Upper lobe of left lung (tissue), 6 donors: ENCODE measurements around the gene CD68. TPM values are rescaled to one million over a fixed set of nuclear protein-coding genes. Genes with fewer than 3 reads are reported as not detected.

Source experiments
- ATAC-seq, 2 donors: fragments of 200-7000 bp; cut with Tn5 transposase; one replicate each; pipeline ENCODE4 v1.9.1; 2022; ENCODE audit warnings: mild to moderate bottlenecking in 2 of 2, moderate library complexity in 2 of 2; ENCODE audit not compliant: low FRiP score in 2 of 2
- DNase-seq, 2 donors: peaks; one replicate each; pipeline ENCODE4 v3.0.0-alpha.2; 2019 to 2020
- H3K27ac ChIP-seq, 4 donors: fragments of 200-600 bp; sonication (generic); one replicate each; pipeline ENCODE4 v1.5.1; 2016 to 2019
- H3K27me3 ChIP-seq, 4 donors: fragments of 200-600 bp; sonication (generic); one replicate each; pipeline ENCODE4 v1.5.1; 2017 to 2019
- H3K36me3 ChIP-seq, 4 donors: fragments of 200-600 bp; sonication (generic); one replicate each; pipeline ENCODE4 v1.5.1; 2016 to 2019
- H3K4me1 ChIP-seq, 4 donors: fragments of 200-600 bp; sonication (generic); one replicate each; pipeline ENCODE4 v1.5.1; 2018 to 2019
- H3K4me3 ChIP-seq, 4 donors: fragments of 200-600 bp; sonication (generic); one replicate each; pipeline ENCODE4 v1.5.1; 2017 to 2019; ENCODE audit warnings: mild to moderate bottlenecking in 2 of 4, moderate library complexity in 1 of 4
- H3K9me3 ChIP-seq, 4 donors: fragments of 200-600 bp; sonication (generic); one replicate each; pipeline ENCODE4 v1.5.1; 2018 to 2019
- EP300 ChIP-seq, 4 donors: sonication (generic); formaldehyde crosslinking; IDR thresholded peaks; one replicate each; pipeline ENCODE4 v1.5.1; 2017; ENCODE audit warnings: antibody characterized with exemption in 4 of 4, control low read depth in 2 of 4
- POLR2A ChIP-seq, 4 donors: fragments of 450-650 bp; IDR thresholded peaks; one replicate each; pipeline ENCODE4 v1.5.1; 2016 to 2017; ENCODE audit warnings: antibody characterized with exemption in 4 of 4, mild to moderate bottlenecking in 2 of 4
- POLR2AphosphoS5 ChIP-seq, 2 donors: sonication (generic); formaldehyde crosslinking; IDR thresholded peaks; one replicate each; pipeline ENCODE4 v1.5.1; 2017; ENCODE audit warnings: antibody characterized with exemption in 2 of 2
- WGBS, 2 donors: methylation state at CpG; one replicate each; pipeline ENCODE4 v1.1.5; 2017 to 2018; 5-methylcytosine and 5-hydroxymethylcytosine counted together
- total RNA-seq, 6 donors: library from RNA; depleted of rRNA in 4 of 6; stranded (reverse); fragments of >200 nt in 4 of 6; gene quantifications; one replicate each; pipeline versions ENCODE4 v1.1.0 to v1.2.1, GENCODE V29; 2016 to 2021
- TF ChIP-seq, protein P1 (sequence below), 6 experiments: fragments of 450-650 bp in 4 of 6; fragments of 200-600 bp in 2 of 6; sonication (generic) in 2 of 6; IDR thresholded peaks; one replicate each; pipeline ENCODE4 v1.5.1; 2016 to 2019; ENCODE audit warnings: antibody characterized with exemption in 6 of 6
- donor health status: DM: no; HTN: no; CAD: no; lungs with moderate emphysema.
- donor health status: DM: no; HTN: yes; CAD: no; lungs with severe emphysema.

Gene CD68
- total RNA-seq, 6 donors from 2014 or later = 76.5 to 500 (median 260) TPM

DNA sequence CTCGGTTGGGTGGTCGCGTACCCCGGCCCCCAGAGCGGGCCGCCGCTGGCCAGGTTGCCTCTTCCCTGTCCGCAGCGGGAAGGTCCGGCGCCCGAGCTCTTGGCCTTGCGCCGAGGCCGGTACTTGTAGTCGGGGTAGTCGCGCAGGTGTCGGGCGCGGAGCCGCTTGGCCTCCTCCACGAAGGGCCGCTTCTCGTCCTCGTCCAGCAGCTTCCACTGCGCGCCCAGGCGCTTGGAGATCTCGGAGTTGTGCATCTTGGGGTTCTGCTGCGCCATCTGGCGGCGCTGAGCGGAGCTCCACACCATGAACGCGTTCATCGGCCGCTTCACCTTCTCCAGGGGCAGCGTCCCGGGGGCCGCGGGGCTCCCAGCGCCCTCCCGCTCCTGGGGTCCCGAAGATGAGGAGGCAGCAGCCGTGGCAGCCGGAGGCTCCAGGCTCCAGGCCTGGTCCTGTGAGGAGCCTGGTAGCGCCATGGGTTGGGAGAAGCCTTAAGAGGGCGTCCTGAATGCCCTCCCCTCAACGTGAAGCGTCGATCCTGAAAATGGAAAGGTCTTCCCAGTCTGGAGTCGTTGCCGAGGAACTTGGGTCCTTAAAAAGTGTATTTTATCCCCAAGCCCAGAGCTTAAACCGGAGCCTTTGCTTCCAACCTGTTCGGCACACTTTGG lies 9.9 kb downstream of the CD68 start:
- 38 to 52% methylated on average over 14 to 43 of the region's 56 CpGs for WGBS, 2 donors
- peak; percentile 82 to 93 for ATAC-seq
- Histone ChIP-seq H3K36me3 (peaks cover 26 to 69% (median 58%) of the 10 kb centered on the region in 4 donors), H3K27ac (peak overlapping the region; percentile 12 to 59 (median 32)), H3K9me3 (no peaks in the 10 kb centered on the region), H3K4me3 (peak overlapping the region; percentile 18 to 38 (median 26)), H3K27me3 (no peaks in the 10 kb centered on the region), H3K4me1 (peaks cover 24 to 26% (median 25%) of the 10 kb centered on the region in 4 donors)
- peak; percentile 84 to 94 for DNase-seq
- TF ChIP-seq, protein P1, sequence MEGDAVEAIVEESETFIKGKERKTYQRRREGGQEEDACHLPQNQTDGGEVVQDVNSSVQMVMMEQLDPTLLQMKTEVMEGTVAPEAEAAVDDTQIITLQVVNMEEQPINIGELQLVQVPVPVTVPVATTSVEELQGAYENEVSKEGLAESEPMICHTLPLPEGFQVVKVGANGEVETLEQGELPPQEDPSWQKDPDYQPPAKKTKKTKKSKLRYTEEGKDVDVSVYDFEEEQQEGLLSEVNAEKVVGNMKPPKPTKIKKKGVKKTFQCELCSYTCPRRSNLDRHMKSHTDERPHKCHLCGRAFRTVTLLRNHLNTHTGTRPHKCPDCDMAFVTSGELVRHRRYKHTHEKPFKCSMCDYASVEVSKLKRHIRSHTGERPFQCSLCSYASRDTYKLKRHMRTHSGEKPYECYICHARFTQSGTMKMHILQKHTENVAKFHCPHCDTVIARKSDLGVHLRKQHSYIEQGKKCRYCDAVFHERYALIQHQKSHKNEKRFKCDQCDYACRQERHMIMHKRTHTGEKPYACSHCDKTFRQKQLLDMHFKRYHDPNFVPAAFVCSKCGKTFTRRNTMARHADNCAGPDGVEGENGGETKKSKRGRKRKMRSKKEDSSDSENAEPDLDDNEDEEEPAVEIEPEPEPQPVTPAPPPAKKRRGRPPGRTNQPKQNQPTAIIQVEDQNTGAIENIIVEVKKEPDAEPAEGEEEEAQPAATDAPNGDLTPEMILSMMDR (IDR thresholded peaks at IDR 0.05) = peak; percentile 87 to 94 (median 93)
- peak in 1 of 2 donors; percentile 25 for TF ChIP-seq POLR2AphosphoS5 (IDR thresholded peaks at IDR 0.05)
- no peak for TF ChIP-seq EP300 (IDR thresholded peaks at IDR 0.05)
- no peak for TF ChIP-seq POLR2A (IDR thresholded peaks at IDR 0.05)

DNA sequence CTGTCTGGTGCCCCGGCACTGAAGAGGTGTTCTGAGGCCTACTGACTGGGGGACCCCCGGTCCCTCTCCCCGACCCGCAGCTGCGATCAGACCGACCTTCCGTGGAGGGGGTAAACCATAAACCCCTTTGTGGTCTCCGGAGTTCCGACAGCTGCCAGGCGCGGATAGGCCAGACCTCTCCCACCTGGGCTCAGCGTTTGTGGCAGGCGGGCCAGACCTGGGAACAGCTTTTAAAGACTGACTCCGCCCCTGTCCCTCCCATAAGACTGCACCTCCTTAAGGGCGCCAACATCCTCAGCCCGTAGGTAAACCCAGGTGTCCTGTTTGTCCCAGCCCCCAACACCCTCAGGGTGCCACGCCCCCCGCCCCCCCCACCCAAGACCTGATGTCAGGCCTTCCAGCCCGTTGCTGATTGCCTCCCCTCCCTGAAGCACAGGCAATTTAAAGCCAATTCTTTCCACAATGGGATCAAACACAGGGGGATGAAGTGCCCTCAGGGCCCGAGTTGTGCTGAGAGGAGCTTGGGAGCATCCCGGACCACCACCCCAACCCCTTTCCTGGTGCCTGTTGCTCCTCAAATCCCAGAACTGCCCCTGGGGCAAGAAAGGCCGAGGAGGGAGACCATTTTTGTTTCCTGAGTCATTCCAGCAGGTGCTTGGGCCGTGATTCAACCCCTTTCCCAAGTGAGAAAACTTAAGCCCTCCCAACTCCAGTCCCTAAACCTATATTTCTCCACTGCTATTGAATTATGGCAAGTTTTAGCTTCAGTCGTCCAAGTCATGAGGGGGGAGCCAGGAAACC lies 10.7 kb downstream of the CD68 start, which contains the start of gene SOX15:
SOX15 (minus strand) TSS at position 204 of the 801 bp plus-strand sequence. CDS start 418 bp downstream, outside the sequence.
- WGBS, 2 donors = 73 to 75% methylated on average over 18 to 23 of the region's 24 CpGs
- Histone ChIP-seq H3K27ac (peak within 1 kb of the TSS; percentile 12 to 59 (median 32)), H3K4me3 (peak within 1 kb of the TSS; percentile 18 to 38 (median 26)), H3K36me3 (peaks cover 29 to 77% (median 66%) of the 10 kb centered on the region in 4 donors), H3K27me3 (no peaks in the 10 kb centered on the region), H3K4me1 (peaks cover 16 to 18% (median 17%) of the 10 kb centered on the region in 4 donors), H3K9me3 (no peaks in the 10 kb centered on the region)
- ATAC-seq = peak in 1 of 2 donors; percentile 23
- TF ChIP-seq POLR2A (IDR thresholded peaks at IDR 0.05) (no peak), POLR2AphosphoS5 (IDR thresholded peaks at IDR 0.05) (no peak), EP300 (IDR thresholded peaks at IDR 0.05) (no peak)
- TF ChIP-seq, protein P1 (IDR thresholded peaks at IDR 0.05) = no peak
- peak in 1 of 2 donors; percentile 76 for DNase-seq

DNA sequence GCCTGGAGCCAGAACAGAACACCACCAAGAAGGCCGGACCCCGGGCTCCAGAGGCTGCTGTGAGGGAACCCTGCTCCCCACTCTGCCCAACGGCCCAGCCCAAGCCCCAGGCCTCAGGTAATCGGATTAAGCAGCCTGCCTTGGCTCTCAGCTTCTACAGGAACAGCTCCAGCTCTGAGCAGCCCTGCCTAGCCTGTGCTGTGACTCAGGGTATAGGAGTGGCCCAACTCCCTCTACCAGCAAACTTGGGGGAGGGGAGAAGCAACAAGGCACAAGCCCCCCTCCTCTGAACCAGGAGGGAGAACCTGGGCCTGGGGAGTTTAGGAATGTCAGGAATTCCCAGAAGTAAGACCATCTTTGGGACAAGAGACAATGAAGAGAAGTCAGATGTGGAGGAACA lies 11.3 kb downstream of the CD68 start:
- no peak for DNase-seq
- Histone ChIP-seq H3K27ac (no peak overlapping the region), H3K27me3 (no peaks in the 10 kb centered on the region), H3K9me3 (no peaks in the 10 kb centered on the region), H3K36me3 (peaks cover 29 to 83% (median 72%) of the 10 kb centered on the region in 4 donors), H3K4me1 (peaks cover 12 to 13% (median 13%) of the 10 kb centered on the region in 4 donors), H3K4me3 (no peak overlapping the region)
- TF ChIP-seq EP300 (IDR thresholded peaks at IDR 0.05) = no peak
- ATAC-seq = no peak
- 82 to 100% methylated on average over 1 to 4 of the region's 4 CpGs for WGBS, 2 donors

DNA sequence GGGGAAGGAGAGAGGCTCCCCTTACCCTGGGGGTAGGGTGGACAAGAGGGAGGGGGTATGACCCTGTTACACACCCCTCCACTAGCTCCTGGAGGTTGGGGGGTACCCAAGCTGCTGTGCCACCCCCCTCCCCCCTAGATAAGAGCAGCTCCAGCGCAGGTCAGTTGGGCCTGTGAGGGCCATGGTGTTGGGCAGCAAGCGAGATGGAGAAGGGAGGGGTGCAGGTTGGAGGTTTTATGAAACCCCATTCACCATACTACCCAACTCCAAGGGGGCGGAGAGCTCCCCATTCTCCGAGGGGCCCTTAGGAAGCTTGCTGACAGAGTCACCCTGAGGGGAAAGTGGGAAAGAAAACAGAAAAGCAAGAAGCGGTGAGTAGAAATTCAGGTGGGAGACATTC lies 12.2 kb downstream of the CD68 start:
- Histone ChIP-seq H3K27ac (no peak overlapping the region), H3K36me3 (peaks cover 29 to 90% (median 78%) of the 10 kb centered on the region in 4 donors), H3K4me3 (no peak overlapping the region), H3K9me3 (no peaks in the 10 kb centered on the region), H3K27me3 (no peaks in the 10 kb centered on the region), H3K4me1 (peaks cover 12 to 13% (median 13%) of the 10 kb centered on the region in 4 donors)
- ATAC-seq (no peak), DNase-seq (no peak)
- TF ChIP-seq, protein P1 (IDR thresholded peaks at IDR 0.05) = no peak
- no peak for TF ChIP-seq POLR2AphosphoS5 (IDR thresholded peaks at IDR 0.05)
- TF ChIP-seq EP300 (IDR thresholded peaks at IDR 0.05) = no peak
- TF ChIP-seq POLR2A (IDR thresholded peaks at IDR 0.05) = no peak
- 94 to 97% methylated on average over 4 to 5 of the region's 5 CpGs for WGBS, 2 donors

DNA sequence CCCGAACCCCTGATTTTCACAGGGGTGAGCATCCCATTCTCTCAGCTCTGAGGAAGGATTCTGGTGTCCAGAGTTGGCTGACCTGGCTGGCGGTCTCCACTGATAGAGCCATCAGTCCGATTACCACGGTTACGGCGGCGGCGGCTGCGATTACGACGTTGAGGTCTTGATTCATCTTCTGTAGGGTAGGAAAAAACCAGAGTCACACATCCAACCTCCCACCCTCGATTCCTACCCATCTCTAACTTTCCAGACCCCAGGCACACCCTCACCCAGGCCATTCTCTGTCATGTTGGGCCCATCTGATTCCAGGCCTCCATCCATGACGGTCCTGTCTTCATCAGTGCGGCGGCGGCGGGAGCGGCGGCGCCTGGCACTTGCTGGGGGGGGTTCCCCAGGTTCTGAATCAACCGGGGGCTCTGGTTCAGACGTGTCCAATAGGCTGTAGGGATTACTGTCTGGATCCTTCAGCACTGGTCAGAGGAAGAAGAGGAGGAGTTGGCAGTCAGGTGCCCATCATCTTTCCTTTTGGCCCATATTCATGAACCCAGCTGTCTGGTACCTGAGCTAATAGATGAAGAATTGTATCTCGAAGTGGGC lies 13.1 kb downstream of the CD68 start:
- H3K4me1 ChIP-seq = peaks cover 12 to 13% (median 13%) of the 10 kb centered on the region in 4 donors
- no peak overlapping the region for H3K27ac ChIP-seq
- no peaks in the 10 kb centered on the region for H3K27me3 ChIP-seq
- no peaks in the 10 kb centered on the region for H3K9me3 ChIP-seq
- peaks cover 32 to 90% (median 77%) of the 10 kb centered on the region in 4 donors for H3K36me3 ChIP-seq
- TF ChIP-seq EP300 (IDR thresholded peaks at IDR 0.05) (no peak), POLR2A (IDR thresholded peaks at IDR 0.05) (no peak), POLR2AphosphoS5 (IDR thresholded peaks at IDR 0.05) (no peak)
- TF ChIP-seq, protein P1 (IDR thresholded peaks at IDR 0.05) = no peak
- no peak for ATAC-seq
- WGBS, 2 donors = 93 to 95% methylated on average over 21 to 23 of the region's 23 CpGs
- H3K4me3 ChIP-seq = no peak overlapping the region
- peak in 1 of 2 donors; percentile 78 for DNase-seq
